Hematopoietic multipotent progenitor cell treated with erythropoietin and hydrocortisone succinate and interleukin-3 and kit ligand, for 4 days (in vitro differentiated cells): Measurements from ENCODE around the gene TCFL5.
A peak's percentile ranks its signal among the peaks of the same experiment; 100 is the strongest.

Source experiments
- DNase-seq: peaks from one replicate; pipeline ENCODE4 v3.0.0-alpha.2; 2015

The TCFL5 gene

DNA sequence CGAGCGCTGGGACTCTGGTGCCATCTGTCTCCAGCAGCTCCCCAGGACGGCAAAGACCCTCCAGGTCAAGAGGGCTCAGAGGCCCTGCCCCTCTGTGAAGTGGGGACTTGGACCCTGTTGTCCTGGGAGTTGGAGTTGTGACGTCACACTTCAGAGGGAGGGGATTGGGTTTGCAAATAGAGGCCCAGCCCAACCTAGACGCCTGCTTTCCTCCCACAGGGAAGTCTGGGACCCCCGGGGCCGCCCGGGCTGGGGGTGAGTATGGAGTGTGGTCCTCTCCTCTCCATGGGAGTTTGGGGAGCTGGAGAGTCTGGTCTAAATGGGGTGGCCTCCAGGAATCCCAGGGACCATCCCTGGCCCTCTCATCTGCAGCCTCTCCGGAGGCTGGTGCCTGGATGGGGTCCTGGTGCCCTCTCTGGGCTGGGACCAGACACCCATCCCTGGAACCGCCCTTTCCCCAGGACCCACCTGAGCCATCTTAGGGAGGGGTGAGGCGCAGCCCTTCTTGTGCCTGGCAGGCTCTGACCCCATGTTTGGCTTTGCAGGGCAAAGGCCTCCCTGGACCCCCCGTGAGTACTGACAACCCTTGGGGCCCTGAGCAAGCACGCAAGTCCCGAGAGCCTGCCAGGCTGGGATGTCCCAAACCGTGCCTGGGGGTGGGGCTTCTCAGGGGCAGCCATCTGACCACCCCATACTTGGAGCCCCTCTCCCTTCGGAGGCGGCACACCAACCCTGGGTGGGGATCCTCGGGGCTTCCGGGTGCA lies 40.5 kb downstream of the TCFL5 start:
- DNase-seq: no peak

DNA sequence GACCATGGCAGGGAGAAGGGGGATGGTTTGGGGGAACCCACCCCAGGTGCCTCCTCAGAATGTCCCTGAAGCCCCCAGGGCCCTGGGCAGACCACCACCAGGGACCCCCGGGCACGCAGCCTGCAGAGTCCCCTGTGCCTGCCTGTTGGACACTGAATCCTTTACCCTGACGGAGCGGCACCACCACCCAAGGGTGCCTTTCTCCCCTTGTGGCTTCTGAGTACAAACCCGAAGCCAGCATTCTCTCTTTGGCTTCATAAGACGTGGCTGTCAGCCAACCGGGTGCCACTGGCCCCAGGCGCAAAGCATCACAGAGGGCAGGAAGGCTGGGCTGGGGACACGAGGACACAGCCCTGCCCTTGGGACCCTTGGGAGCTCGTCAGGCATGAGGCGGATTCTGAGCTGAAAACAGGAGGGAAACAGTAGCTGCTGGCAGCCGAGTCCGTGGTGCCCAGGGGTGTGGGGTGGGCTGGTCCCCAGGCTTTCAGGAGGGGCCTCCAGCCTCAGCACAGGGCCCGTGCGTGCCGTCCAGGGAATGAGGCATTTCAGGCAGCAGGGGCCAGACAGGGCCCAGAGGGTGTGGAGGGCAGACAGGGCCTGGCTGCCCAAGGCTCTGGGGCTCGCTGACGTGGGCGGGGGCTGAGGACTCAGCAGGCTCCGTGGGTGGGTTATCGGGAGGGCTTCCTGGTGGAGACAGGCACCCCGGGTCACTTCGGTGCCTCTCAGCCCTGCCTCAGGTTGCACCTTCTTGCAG lies 41.2 kb downstream of the TCFL5 start:
- DNase-seq: no peak

DNA sequence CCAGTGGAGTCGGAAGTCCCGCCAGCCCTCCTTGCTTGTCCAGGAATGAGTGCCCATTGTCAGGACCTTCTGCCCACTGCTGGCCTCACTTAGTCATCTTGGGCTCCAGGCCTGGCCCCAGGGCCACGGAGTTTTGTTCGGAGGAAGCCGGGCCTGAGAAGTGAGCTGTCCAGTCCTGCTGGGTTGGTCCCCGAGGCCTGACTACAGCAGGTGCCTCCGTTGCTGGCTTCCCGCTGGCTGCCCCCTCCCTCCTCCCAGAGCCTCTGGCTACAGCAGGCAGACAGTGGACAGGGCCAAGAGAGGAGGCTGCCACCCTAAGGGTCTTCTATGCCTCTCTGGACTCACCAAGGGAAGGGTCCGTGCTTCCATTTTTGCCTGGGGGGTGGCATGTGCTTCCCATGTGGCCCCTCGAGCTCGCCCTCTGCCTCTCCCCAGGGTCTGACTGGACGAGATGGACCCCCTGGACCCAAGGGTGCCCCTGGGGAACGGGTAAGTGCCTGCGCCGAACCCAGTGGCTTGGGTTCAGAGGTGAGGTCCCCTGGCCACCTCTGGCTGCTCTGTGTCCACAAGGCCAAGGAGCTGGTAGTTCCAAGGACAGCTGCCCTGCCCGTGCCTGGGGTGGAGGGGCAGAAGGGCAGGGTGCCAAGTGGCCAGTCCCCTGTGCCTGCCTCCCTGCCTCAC lies 42.0 kb downstream of the TCFL5 start:
- no peak for DNase-seq

DNA sequence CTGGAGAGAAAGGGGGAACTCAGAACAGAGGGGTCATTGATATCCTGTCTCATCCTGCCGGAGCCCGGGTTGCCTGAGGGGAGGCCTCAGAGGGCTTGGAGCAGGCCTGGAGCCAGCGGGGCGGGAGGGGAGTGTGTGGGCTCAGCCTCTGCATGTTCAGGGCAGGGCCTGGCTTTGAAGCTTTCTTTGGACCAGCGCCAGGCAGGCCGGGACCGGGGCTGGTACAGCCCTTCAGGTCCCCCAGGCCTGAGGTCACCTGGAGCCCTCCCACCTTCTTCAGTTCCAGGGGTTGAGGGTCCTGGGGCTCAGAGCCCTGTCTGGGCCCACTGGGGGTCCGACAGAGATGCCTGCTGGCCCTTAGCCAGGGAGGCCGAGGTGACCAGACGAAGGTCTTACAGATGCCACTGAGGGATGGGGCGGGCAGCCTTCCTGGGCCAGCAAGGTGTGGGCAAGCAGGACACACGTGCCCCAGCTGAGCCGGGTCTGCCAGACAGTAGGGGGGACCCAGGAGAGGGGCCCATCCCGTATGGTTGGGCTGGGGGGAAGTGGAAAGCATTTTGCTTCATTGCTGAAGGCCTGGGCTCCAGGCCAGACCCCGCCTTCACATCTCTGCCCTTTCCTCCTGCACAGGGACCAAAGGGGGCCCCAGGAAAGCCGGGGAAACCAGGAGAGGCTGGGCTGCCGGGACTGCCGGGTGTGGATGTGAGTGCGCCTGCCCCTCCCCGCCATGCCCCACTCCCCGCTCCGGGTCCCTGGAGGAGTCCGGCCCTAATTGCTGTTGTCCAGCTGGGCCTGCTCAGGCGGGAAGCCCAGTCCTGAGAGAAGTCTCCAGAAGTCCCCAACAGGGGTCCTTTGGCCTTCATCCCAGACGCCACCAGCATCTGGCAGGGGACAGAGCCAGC lies 42.8 kb downstream of the TCFL5 start:
- DNase-seq: no peak

DNA sequence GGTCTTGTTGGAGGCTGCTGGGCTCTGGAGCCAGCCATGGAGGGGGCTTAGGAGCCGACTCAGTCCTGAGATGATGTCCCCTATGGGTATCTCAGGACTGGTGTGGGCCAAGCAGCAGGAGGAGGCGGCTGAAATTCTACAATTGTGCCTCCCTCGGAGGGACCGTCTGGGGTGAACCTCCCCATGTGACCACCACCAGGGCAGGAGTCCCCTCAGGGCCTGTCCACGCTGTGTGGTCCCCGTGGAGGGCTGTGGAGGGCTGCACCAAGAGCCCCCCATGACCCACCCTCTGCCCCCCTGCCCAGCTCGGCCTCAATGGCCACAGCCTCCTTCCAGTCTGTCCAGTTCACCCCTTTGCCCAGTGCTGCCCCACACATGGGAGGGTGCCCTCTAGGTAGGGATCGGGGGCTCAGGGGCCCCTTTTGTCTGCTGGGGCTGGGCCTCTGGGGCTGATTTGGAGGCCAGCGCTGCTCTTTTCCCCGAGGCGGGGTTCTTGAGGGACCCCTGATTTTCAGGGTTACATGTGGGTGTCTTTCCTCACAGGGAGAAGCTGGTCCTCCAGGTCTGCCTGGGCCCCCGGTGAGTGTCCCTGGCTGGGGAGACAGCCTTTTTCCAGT lies 43.5 kb downstream of the TCFL5 start:
- no peak for DNase-seq

DNA sequence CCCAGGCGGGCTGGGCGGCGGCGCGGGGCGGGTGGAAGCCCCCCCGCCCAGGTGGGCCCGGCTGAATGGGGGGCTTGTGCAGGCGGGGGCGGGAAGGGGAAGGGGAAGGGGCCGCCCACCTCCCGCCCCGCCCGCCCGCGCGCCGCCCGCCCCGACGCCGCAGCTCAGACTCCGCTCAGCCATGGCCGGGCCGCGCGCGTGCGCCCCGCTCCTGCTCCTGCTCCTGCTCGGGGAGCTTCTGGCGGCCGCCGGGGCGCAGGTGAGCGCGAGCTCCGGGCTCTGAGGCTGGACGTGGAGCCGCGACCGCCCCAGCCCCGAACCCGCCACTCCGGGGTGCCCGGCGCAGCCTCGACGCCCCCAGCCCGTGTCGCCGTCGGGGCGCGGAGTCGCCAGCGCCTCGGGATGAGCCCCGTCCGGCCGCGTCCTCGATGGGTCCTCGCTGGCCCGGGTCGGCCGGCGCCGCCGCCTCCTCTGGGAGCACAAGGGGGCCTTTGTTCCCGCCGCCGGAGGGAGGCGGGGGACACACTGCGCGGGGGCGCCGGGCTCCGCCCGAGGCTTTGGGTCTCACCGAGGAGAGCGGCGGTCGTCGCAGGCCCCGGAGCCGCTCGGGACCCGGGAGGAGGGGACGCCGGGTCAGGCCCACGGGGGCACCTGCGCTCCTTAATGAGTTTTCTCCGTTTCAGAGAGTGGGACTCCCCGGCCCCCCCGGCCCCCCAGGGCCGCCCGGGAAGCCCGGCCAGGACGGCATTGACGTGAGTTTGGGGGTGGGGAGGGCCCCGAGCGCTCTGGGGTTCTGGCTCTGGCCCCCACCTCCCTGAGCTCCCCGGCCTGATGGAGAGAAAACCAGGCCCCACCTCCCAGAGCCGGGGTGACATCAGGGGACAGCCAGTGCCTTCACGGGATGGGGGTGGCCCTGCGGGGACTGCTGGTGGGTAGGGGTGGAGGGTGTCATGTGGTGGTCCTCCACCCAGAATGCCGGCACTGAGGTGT lies 44.4 kb downstream of the TCFL5 start, which contains the start of gene COL9A3:
TSS of gene COL9A3 (plus strand) at position 167 of the 990 bp plus-strand sequence. CDS start at position 182, 15 bp downstream.
- no peak for DNase-seq

DNA sequence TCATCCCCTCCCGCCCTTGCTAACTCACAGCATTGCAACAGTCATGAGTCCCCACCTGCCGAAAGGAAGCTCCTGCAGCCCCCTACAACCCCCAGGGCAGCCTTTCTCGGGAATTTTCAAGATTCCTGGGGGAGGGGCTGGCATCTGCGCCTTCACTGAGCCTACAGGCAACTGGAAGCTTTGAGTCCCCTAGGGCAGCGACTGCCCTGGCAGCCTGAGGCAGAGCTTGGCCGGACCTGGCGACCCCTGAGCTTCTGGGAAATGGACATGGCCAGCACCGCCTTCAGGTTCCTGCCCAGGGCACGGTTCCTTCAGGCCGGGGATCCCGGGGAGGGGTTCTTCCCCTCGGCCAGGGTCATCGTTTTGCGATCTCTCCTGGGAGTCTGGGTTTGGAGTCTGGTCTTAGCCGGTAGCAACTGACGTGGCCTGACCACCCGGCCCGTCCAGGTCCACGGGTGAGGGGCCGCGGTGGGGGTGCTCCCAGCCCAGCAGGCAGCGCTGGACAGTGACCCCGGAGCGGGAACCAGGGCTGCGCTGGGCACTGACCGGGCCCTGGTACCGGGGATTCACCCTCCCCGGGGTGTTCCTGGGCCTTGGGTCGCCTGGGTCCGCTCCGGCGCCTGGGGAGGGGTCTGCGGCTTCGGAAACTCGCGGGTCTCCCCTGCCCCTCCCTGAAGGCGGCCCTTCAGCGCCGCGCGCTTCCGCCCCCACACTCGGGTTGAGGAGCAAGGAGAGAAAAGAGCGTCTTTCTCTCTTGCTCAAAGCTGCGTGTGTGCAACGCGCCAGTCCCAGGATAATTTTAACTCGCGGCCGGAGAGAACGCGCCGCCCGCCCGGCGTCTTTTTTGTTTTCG lies 45.4 kb downstream of the TCFL5 start:
- DNase-seq: no peak

DNA sequence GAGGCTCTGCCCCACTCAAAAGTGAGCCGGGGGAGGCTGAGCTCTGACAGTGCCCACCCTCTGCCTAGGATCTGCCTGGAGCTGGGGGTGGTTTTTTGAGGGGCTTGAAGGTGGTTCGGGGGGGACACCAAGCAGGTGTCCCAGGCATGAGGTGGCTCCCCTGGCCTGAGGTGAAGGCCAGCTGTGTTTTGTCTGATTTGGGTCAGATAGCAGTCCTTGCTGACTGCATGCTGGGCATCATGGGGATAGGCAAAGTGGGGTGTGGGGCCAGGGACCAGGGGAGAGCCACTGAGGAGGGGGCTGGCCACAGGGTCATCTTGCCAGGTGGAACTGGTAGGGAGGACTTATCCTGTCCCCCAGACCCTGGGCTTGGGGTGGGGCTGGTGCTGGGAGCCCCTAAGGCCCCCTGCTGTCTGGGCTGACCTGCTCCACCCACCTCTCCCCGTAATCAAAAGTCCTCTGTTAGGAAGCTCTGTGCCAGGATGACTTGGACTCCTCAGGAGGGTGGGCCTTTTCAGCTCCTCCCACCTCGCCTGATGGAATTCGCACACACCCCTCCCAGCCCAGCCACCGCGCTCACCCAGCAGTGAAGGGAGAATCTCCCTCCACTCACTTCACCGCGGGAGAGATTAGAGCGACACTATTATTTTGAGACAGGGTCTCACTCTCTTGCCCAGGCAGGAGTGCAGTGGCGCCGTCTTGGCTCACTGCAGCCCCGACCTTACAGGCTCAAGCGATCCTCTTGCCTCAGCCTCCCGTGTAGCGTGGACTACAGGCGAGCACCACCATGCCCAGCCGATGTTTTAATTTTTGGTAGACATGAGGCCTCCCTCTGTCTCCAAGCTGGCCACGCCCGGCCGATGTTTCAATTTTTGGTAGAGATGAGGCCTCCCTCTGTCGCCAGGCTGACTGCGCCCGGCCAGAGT lies 46.3 kb downstream of the TCFL5 start:
- DNase-seq: peak; percentile 58

DNA sequence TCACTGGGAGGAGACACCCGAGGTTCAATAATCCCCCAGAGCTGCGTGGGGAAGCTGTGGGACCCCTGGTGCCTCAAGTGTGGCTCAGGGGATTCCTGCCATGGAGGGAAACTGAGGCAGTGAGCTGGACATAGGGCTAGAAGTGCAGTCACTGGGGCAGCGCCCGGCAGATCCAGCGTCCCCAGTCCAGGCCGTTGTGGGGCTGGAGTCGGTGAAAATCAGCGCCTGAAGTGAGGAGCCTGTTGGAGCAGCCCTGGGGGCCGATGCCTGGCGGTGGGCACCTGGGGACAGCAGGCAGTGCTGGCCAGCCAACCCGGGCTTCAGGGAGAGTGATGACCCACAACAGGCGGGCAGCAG lies 46.9 kb downstream of the TCFL5 start:
- no peak for DNase-seq

DNA sequence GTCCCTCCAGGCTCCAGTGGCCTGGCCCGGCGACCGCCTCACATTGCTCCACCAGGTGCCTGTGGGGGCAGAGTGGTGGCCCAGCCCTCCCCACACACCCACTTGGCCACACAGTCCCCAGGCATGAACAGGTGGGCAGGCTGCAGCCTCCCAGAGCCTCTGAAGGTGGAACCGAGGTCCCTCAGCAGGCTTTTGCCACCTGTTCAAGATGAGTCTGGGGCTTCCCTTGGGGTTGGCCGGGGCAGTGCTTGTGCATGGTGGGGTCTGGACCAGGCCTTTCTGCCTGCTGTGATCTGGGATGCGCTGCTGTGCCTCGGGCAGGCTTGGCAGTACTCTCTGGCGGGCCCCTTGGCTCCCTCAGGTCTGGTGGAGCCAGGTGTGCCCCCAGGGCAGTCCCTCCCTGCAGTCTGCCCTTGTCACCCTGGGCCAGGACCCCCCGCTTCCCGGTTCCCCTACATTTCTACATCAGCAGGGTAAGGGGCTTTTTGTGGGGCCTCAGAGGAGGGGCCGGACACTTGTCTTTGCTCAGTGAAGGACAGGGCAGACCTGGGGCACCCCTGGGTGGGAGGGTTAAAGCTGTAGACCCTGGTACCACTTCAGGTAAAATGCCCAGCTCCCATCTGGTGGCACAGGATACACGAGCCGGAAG lies 47.4 kb downstream of the TCFL5 start:
- no peak for DNase-seq

DNA sequence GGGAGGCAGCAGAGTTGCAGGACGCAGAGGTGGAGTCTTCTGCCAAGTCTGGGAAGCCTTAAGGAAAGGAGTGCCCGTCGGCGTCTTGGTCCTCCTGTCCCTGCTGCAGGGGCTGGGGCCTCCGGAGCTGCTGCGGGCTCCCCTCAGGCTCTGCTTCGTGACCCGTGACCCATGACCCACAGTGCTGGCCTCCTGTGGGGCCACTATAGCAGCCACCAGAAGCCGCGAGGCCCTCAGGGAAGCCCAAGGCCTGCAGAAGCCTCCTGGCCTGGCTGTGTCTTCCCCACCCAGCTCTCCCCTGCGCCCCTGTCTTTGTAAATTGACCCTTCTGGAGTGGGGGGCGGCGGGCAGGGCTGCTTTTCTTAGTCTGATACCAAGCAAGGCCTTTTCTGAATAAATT lies 48.0 kb downstream of the TCFL5 start:
- no peak for DNase-seq

DNA sequence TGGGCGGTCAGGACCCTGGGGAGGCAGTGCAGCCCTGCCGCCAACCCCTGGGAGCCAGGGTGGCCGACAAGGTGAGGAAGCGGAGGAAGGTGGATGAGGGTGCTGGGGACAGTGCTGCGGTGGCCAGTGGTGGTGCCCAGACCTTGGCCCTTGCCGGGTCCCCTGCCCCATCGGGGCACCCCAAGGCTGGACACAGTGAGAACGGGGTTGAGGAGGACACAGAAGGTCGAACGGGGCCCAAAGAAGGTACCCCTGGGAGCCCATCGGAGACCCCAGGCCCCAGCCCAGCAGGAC lies 48.8 kb downstream of the TCFL5 start:
- DNase-seq: no peak

DNA sequence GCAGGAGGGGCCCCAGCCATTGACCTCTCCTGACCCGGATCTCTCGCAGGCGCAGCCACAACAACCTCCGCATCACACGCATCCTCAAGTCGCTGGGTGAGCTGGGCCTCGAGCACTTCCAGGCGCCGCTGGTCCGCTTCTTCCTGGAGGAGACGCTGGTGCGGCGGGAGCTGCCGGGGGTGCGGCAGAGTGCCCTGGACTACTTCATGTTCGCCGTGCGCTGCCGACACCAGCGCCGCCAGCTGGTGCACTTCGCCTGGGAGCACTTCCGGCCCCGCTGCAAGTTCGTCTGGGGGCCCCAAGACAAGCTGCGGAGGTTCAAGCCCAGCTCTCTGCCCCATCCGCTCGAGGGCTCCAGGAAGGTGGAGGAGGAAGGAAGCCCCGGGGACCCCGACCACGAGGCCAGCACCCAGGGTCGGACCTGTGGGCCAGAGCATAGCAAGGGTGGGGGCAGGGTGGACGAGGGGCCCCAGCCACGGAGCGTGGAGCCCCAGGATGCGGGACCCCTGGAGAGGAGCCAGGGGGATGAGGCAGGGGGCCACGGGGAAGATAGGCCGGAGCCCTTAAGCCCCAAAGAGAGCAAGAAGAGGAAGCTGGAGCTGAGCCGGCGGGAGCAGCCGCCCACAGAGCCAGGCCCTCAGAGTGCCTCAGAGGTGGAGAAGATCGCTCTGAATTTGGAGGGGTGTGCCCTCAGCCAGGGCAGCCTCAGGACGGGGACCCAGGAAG lies 49.3 kb downstream of the TCFL5 start:
- no peak for DNase-seq

DNA sequence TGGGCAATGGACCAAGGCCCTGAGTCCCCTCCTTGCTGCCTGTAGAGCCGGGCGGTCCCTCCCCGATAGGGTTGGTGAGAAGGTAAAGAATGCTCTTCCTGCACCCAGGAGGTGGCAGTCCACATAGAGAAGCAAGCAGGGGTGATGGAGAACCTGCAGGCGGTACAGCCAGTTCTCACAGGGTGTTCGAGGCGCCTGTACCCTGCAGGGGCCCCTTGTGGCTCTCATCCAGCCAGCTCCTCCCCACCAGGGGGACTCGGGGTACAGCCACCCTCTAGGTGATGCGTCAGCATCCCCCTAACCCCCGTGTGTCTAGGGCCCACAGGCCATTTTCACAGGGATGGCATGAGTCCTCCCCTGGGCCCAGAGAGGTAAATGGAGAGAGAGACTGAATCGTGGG lies 49.9 kb downstream of the TCFL5 start:
- DNase-seq: no peak

DNA sequence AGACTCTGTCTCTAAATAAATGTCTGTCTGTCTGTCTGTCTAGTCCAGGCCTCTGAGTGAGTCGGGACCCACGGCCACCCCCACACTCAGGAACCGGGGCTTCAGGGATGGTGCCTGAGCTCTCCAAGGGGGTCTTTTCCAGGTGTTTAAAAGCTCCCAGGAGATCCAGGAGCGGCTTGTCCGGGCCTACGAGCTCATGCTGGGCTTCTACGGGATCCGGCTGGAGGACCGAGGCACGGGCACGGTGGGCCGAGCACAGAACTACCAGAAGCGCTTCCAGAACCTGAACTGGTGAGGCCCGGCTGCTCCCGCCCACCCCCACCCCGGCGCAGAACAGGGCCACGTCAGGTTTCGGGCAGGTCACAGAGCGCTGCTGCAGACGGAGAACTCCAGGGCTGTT lies 50.3 kb downstream of the TCFL5 start:
- no peak for DNase-seq

DNA sequence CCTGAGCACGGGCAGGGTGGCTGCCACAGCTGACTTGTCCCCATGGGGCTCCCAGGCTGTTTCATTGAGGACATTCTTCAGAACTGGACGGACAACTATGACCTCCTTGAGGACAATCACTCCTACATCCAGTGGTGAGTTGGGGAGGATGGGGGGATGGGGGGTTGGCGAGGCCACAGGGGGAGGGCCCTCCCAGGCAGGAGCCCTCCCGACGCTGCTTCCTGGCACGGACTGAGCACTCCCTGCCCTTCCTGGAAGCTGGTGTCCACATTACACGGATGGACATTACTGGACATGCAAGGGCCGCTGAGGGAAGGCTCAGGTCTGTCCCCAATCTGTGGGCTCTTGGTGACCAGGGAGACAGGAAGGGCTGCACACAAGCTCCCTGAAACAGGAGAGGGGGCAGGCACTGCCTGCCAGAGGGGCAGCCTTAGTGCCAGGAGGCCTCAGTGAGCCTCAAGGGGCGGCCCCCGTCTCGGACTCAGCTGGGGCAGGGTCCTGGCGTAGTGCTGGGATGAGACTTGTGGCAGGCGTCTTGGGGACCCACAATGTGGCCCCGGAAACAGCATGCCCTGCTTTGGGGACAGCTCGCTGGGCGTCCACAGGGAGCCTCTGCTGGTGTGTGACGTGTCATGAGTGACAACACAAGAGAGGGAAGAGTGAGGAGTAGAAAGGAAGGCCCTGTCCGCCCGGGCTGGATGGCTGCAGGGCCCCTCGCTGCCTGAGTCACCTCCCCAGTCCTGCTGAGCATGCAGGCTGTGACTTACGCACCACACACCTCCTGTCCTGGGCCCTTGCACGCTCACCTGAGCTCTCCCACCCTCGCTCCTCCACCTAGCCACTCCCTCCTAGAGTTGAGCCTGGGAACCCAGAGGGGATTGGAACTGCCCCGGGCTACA lies 51.8 kb downstream of the TCFL5 start:
- DNase-seq: no peak
